GM18511 (cell line): ENCODE results near the gene MRTFB.
A peak's percentile ranks its signal among the peaks of the same experiment; 100 is the strongest.

Source experiments
- ATAC-seq: cut with Tn5 transposase; IDR thresholded peaks from one replicate; pipeline ENCODE4 v1.9.1; 2021; ENCODE audit warnings: mild to moderate bottlenecking, moderate library complexity; ENCODE audit not compliant: unreplicated experiment

MRTFB gene

GRCh38 chr16:14128097-14128496 lies 57.0 kb downstream of the MRTFB start:
- no peak for ATAC-seq

- no peak for ATAC-seq
Observed at GRCh38 chr16:14129502-14129901, 58.4 kb downstream of the MRTFB start.

- ATAC-seq: no peak
Observed at GRCh38 chr16:14131774-14132695, 60.9 kb downstream of the MRTFB start.

GRCh38 chr16:14132696-14133048 lies 61.6 kb downstream of the MRTFB start:
- peak; percentile 67 for ATAC-seq

GRCh38 chr16:14133907-14134306 lies 62.8 kb downstream of the MRTFB start:
- no peak for ATAC-seq

GRCh38 chr16:14135704-14136103 lies 64.6 kb downstream of the MRTFB start:
- no peak for ATAC-seq

GRCh38 chr16:14139872-14140271 lies 68.8 kb downstream of the MRTFB start:
- ATAC-seq: no peak

GRCh38 chr16:14140923-14141322 lies 69.8 kb downstream of the MRTFB start:
- no peak for ATAC-seq

GRCh38 chr16:14146445-14146844 lies 75.3 kb downstream of the MRTFB start:
- no peak for ATAC-seq

GRCh38 chr16:14148016-14148415 lies 76.9 kb downstream of the MRTFB start:
- ATAC-seq: no peak

GRCh38 chr16:14148569-14148968 lies 77.5 kb downstream of the MRTFB start:
- ATAC-seq: no peak

GRCh38 chr16:14150796-14151195 lies 79.7 kb downstream of the MRTFB start:
- ATAC-seq: no peak

GRCh38 chr16:14151256-14152030 lies 80.3 kb downstream of the MRTFB start:
- ATAC-seq: no peak

- no peak for ATAC-seq
Observed at GRCh38 chr16:14155572-14156190, 84.6 kb downstream of the MRTFB start.

GRCh38 chr16:14164916-14165662 lies 94.0 kb downstream of the MRTFB start:
- ATAC-seq: no peak

- ATAC-seq: no peak
Observed at GRCh38 chr16:14168146-14168545, 97.0 kb downstream of the MRTFB start.

GRCh38 chr16:14172200-14172809 lies 101.2 kb downstream of the MRTFB start:
- no peak for ATAC-seq

GRCh38 chr16:14175086-14175485 lies 104.0 kb downstream of the MRTFB start:
- no peak for ATAC-seq

- no peak for ATAC-seq
Observed at GRCh38 chr16:14177704-14178103, 106.6 kb downstream of the MRTFB start.

GRCh38 chr16:14179116-14179515 lies 108.0 kb downstream of the MRTFB start:
- ATAC-seq: no peak
